Hepatocyte (in vitro differentiated cells): ENCODE results near the gene LRRC32. TPM values are rescaled to one million over a fixed set of nuclear protein-coding genes. Genes with fewer than 3 reads are reported as not detected.

Source experiments
- DNase-seq: peaks from one replicate; pipeline ENCODE4 v3.0.0-alpha.2; 2016; ENCODE audit warnings: low spot score
- H2AFZ ChIP-seq: fragments of 200-600 bp; sonication (generic); 2 replicates; pipeline ENCODE4 v1.6.0; 2016; ENCODE audit warnings: antibody characterized with exemption, mild to moderate bottlenecking
- H3K27ac ChIP-seq: fragments of 200-600 bp; sonication (generic); 2 replicates; pipeline ENCODE4 v1.5.1; 2016; ENCODE audit warnings: mild to moderate bottlenecking
- H3K27me3 ChIP-seq: fragments of 200-600 bp; sonication (generic); 2 replicates; pipeline ENCODE4 v1.6.1; 2016
- H3K36me3 ChIP-seq: fragments of 200-600 bp; sonication (generic); replicated peaks from 2 replicates; pipeline ENCODE4 v1.5.1; 2016; ENCODE audit warnings: low read depth; ENCODE audit not compliant: insufficient read depth
- H3K4me1 ChIP-seq: fragments of 200-600 bp; sonication (generic); 2 replicates; pipeline ENCODE4 v1.5.1; 2016; ENCODE audit warnings: mild to moderate bottlenecking, moderate library complexity; ENCODE audit not compliant: insufficient read depth
- H3K4me2 ChIP-seq: fragments of 200-600 bp; sonication (generic); 2 replicates; pipeline ENCODE4 v1.6.0; 2016
- H3K4me3 ChIP-seq: fragments of 200-600 bp; sonication (generic); 2 replicates; pipeline ENCODE4 v1.5.1; 2016; ENCODE audit warnings: mild to moderate bottlenecking
- H3K79me2 ChIP-seq: fragments of 200-600 bp; sonication (generic); 2 replicates; pipeline ENCODE4 v1.6.0; 2017; ENCODE audit warnings: mild to moderate bottlenecking
- H3K9me2 ChIP-seq: fragments of 200-600 bp; sonication (generic); replicated peaks from 2 replicates; pipeline ENCODE4 v1.6.0; 2017; ENCODE audit warnings: mild to moderate bottlenecking; ENCODE audit not compliant: insufficient read depth
- H3K9me3 ChIP-seq: fragments of 200-600 bp; sonication (generic); 2 replicates; pipeline ENCODE4 v1.5.1; 2016; ENCODE audit warnings: low read depth, mild to moderate bottlenecking
- H4K20me1 ChIP-seq: fragments of 200-600 bp; sonication (generic); 2 replicates; pipeline ENCODE4 v1.6.0; 2016; ENCODE audit warnings: mild to moderate bottlenecking; ENCODE audit not compliant: insufficient read depth, poor library complexity, severe bottlenecking
- EZH2 ChIP-seq: fragments of 200-600 bp; sonication (generic); IDR thresholded peaks from 2 replicates; pipeline ENCODE4 v1.6.1; 2016; ENCODE audit warnings: antibody characterized with exemption, mild to moderate bottlenecking, borderline replicate concordance
- EZH2phosphoT487 ChIP-seq: fragments of 200-600 bp; sonication (generic); IDR thresholded peaks from one replicate; pipeline ENCODE4 v1.6.1; 2018; ENCODE audit warnings: antibody characterized with exemption, mild to moderate bottlenecking, low read depth, moderate library complexity; ENCODE audit not compliant: unreplicated experiment, severe bottlenecking
- WGBS: methylation state at CpG from one replicate; pipeline ENCODE4 v1.1.6; 2016; ENCODE audit warnings: low lambda C conversion rate; ENCODE audit errors: missing lambda C conversion rate; 5-methylcytosine and 5-hydroxymethylcytosine counted together
- polyA plus RNA-seq: library from polyadenylated mRNA; unstranded; fragments of >200 nt; fragmentation: Nextera tagmentation; extraction: Ambion mirVana; gene quantifications from 2 replicates; pipeline ENCODE4 v1.2.1, GENCODE V29; 2016
- total RNA-seq: library from RNA; depleted of rRNA; stranded (reverse); fragments of >200 nt; gene quantifications from 2 replicates; pipeline ENCODE4 v1.2.3, GENCODE V29; 2014
- TF ChIP-seq, protein P1 (sequence below): fragments of 200-600 bp; sonication (generic); IDR thresholded peaks from 2 replicates; pipeline ENCODE4 v1.5.1; 2016; ENCODE audit warnings: antibody characterized with exemption, mild to moderate bottlenecking; ENCODE audit not compliant: poor library complexity

Gene LRRC32
- total and polyA plus RNA-seq, 2 experiments from 2014 or later: 25.5 to 75.2 TPM

DNA sequence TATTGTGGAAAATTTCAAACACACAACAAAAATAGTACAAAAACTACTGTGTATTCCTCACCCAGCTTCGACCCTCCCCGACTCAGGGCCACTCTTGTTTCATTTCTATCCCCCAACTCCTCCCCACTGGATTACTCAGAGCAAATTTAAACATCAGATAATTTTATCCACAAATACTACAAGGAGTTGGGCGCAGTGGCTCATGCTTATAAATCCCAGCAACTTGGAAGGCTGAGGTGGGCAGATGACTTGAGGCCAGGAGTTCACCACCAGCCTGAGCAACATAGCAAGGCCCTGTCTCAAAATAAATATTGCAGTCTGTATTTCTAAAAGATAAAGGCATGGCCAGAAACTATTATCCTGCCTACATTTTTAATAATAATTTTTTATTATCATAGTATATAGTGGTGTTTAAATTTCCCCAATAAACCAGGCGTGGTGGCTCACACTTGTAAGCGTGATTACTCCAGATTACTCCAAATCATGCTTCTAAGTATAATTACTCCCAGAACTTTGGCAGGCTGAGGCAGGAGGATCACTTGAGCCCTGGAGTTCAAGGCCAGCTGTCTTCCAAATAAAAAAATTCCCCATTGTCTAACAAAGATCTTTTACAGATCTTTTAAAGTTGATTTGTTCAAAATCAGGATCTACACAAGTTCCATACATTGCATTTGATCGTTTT lies 39.8 kb downstream of the LRRC32 start:
- H3K27ac ChIP-seq: peak overlapping the region; percentile 63
- H3K79me2 ChIP-seq: no peaks in the 10 kb centered on the region
- no peaks in the 10 kb centered on the region for H3K27me3 ChIP-seq
- H3K4me3 ChIP-seq: no peak overlapping the region
- H3K36me3 ChIP-seq: no peaks in the 10 kb centered on the region
- H3K9me3 ChIP-seq: no peaks in the 10 kb centered on the region
- H3K9me2 ChIP-seq: no peaks in the 10 kb centered on the region
- no peak overlapping the region for H2AFZ ChIP-seq
- TF ChIP-seq, protein P1, sequence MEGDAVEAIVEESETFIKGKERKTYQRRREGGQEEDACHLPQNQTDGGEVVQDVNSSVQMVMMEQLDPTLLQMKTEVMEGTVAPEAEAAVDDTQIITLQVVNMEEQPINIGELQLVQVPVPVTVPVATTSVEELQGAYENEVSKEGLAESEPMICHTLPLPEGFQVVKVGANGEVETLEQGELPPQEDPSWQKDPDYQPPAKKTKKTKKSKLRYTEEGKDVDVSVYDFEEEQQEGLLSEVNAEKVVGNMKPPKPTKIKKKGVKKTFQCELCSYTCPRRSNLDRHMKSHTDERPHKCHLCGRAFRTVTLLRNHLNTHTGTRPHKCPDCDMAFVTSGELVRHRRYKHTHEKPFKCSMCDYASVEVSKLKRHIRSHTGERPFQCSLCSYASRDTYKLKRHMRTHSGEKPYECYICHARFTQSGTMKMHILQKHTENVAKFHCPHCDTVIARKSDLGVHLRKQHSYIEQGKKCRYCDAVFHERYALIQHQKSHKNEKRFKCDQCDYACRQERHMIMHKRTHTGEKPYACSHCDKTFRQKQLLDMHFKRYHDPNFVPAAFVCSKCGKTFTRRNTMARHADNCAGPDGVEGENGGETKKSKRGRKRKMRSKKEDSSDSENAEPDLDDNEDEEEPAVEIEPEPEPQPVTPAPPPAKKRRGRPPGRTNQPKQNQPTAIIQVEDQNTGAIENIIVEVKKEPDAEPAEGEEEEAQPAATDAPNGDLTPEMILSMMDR: peak; percentile 1
- no peak for TF ChIP-seq EZH2phosphoT487
- WGBS: 92% methylated on average over 6 of the region's 6 CpGs
- DNase-seq: no peak
- H4K20me1 ChIP-seq: no peaks in the 10 kb centered on the region
- no peak overlapping the region for H3K4me2 ChIP-seq
- H3K4me1 ChIP-seq: peaks cover 8% of the 10 kb centered on the region

DNA sequence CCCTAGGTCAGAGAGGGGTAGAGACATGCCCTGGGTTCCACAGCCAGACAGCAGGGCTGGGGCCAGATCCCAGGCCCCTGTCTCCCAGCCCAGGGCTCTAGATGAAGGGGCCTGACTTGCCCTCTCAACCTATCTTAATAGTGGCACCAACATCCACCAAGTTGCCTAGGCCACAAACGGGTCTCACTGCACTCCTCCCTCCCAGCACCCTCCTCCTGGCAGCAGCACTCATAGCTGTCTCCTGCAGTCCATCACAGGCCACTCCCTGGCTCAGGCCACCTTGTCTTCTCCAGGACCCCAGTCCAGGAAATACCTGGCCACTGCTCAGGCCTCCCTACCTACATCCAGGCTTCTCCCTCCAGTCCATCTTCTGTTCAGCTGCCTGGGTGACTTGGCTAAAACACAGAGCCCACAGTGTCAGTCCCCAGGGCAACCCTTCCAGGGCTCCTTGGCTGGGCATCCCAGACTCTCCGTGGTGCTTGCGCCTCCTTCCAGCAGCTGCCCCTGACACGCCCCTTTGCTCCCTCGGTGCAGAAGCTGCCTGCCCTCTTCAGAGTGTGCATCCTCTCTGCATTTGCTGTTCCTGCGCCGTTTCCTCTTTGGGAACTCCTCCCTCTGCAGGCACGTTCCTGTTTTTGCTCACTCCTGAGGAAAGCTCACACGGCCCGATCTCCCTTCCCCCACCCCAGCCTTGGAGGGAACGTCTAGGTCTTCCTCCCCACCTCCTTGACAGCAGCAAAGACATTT lies 40.5 kb downstream of the LRRC32 start:
- Histone ChIP-seq H3K36me3 (no peaks in the 10 kb centered on the region), H2AFZ (no peak overlapping the region), H3K79me2 (no peaks in the 10 kb centered on the region), H4K20me1 (no peaks in the 10 kb centered on the region), H3K4me2 (no peak overlapping the region), H3K4me1 (peaks cover 8% of the 10 kb centered on the region), H3K9me2 (no peaks in the 10 kb centered on the region), H3K9me3 (no peaks in the 10 kb centered on the region), H3K27ac (peak overlapping the region; percentile 83), H3K27me3 (no peaks in the 10 kb centered on the region), H3K4me3 (no peak overlapping the region)
- WGBS: 53% methylated on average over 11 of the region's 11 CpGs
- TF ChIP-seq, protein P1: peak; percentile 5
- no peak for TF ChIP-seq EZH2phosphoT487
- no peak for TF ChIP-seq EZH2
- DNase-seq: peak; percentile 52

DNA sequence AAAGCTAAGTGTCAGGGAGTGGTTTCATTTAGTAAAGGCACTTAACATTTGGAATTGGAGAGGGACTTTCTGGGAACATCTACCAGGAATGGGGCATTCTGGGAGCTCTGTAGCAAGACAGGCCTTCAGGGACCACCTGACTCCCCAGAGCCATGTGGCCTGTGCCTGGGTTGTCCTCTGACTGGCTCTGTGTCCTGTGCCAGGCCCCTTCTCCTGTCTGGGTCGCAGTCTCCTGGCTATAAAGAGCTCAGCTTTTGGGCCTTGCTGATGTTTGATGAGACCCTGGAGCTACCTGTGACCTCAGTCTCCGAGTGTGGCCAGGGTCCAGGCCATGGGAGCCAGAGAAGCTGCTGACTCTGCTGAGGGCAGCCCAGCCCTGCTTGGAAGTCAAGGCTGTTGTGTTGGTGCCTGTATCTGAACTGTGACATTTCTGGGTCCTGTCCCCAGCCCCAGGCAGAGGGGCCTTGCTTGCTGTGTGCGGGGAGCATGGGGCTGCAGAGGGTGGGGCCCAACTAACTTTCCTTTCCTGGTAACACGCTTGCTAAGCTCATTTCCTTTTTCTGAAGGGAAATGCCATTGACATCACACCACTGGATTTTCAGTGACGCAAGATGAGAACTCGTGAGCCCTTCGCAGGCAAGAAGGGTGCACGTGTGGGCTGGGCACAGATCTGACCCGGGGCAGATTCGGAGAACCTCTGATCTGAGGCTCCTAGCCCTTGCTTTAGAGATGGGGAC lies 41.3 kb downstream of the LRRC32 start:
- H3K9me2 ChIP-seq: no peaks in the 10 kb centered on the region
- H3K36me3 ChIP-seq: no peaks in the 10 kb centered on the region
- no peaks in the 10 kb centered on the region for H4K20me1 ChIP-seq
- no peaks in the 10 kb centered on the region for H3K27me3 ChIP-seq
- no peaks in the 10 kb centered on the region for H3K79me2 ChIP-seq
- peaks cover 15% of the 10 kb centered on the region for H3K4me1 ChIP-seq
- TF ChIP-seq EZH2 (no peak), EZH2phosphoT487 (no peak)
- TF ChIP-seq, protein P1: no peak
- no peak overlapping the region for H2AFZ ChIP-seq
- peak overlapping the region; percentile 83 for H3K27ac ChIP-seq
- no peak overlapping the region for H3K4me3 ChIP-seq
- no peak for DNase-seq
- H3K4me2 ChIP-seq: no peak overlapping the region
- WGBS: 90% methylated on average over 10 of the region's 10 CpGs
- no peaks in the 10 kb centered on the region for H3K9me3 ChIP-seq
